Measurements from ENCODE around the gene CERS6.
"Not testable (repeated sequence)": the region's sequence is repeated elsewhere in the genome, so short reads cannot be mapped to it uniquely, and the experiment has no call there.

Gene CERS6

GRCh38 chr2:168662651-168663208 lies 206.7 kb downstream of the CERS6 start:
- TF ChIP-seq, protein P1, sequence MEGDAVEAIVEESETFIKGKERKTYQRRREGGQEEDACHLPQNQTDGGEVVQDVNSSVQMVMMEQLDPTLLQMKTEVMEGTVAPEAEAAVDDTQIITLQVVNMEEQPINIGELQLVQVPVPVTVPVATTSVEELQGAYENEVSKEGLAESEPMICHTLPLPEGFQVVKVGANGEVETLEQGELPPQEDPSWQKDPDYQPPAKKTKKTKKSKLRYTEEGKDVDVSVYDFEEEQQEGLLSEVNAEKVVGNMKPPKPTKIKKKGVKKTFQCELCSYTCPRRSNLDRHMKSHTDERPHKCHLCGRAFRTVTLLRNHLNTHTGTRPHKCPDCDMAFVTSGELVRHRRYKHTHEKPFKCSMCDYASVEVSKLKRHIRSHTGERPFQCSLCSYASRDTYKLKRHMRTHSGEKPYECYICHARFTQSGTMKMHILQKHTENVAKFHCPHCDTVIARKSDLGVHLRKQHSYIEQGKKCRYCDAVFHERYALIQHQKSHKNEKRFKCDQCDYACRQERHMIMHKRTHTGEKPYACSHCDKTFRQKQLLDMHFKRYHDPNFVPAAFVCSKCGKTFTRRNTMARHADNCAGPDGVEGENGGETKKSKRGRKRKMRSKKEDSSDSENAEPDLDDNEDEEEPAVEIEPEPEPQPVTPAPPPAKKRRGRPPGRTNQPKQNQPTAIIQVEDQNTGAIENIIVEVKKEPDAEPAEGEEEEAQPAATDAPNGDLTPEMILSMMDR (IDR thresholded peaks at IDR 0.05): no peak
- TF ChIP-seq ZFX (IDR thresholded peaks at IDR 0.05; ENCODE audit: borderline replicate concordance): no peak
- no peak overlapping the region for H3K27ac ChIP-seq

DNA sequence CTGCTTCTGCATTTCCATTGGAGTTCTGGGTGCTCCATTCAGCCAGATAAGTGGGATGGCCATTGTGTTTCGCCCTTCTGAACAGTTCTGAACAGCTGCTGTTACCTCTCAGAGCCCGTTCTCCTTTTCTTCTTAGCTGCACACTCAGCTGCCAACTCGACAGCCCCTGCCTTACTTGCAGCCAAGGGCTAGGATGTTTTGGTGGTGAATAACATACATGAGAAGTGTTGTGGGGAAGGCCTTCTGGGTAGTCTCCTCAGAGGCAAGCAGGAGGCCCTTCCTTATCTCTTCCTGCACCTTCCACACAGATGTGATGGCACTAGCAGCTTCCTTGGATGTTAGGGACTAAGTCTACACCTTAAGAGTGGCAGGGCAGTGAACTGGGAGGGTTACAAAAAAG lies 207.9 kb downstream of the CERS6 start:
- TF ChIP-seq, protein P1 (IDR thresholded peaks at IDR 0.05): no peak
- H3K27ac ChIP-seq: no peak overlapping the region

- H3K27ac ChIP-seq: not testable (repeated sequence)
Measured at GRCh38 chr2:168664715-168665114, 208.6 kb downstream of the CERS6 start.

GRCh38 chr2:168666339-168666738 lies 210.3 kb downstream of the CERS6 start:
- TF ChIP-seq ZFX (IDR thresholded peaks at IDR 0.05; ENCODE audit: borderline replicate concordance): no peak
- TF ChIP-seq, protein P1 (IDR thresholded peaks at IDR 0.05): no peak
- H3K27ac ChIP-seq: no peak overlapping the region

- TF ChIP-seq, protein P1 (IDR thresholded peaks at IDR 0.05): no peak
- no peak for TF ChIP-seq ZFX (IDR thresholded peaks at IDR 0.05; ENCODE audit: borderline replicate concordance)
- no peak overlapping the region for H3K27ac ChIP-seq
Measured at GRCh38 chr2:168667156-168667555, 211.1 kb downstream of the CERS6 start.

GRCh38 chr2:168669151-168669550 lies 213.1 kb downstream of the CERS6 start:
- TF ChIP-seq, protein P1 (IDR thresholded peaks at IDR 0.05): no peak
- TF ChIP-seq ZFX (IDR thresholded peaks at IDR 0.05; ENCODE audit: borderline replicate concordance): no peak

GRCh38 chr2:168670478-168670877 lies 214.4 kb downstream of the CERS6 start:
- no peak overlapping the region for H3K27ac ChIP-seq
- TF ChIP-seq, protein P1 (IDR thresholded peaks at IDR 0.05): no peak
- TF ChIP-seq ZFX (IDR thresholded peaks at IDR 0.05; ENCODE audit: borderline replicate concordance): no peak

More at GRCh38 chr2:168669151-168669550, 213.1 kb downstream of the CERS6 start:
- no peak overlapping the region for H3K27ac ChIP-seq

- TF ChIP-seq ZFX (IDR thresholded peaks at IDR 0.05; ENCODE audit: borderline replicate concordance): no peak
- TF ChIP-seq, protein P1 (IDR thresholded peaks at IDR 0.05): no peak
- no peak overlapping the region for H3K27ac ChIP-seq
Measured at GRCh38 chr2:168671932-168672331, 215.9 kb downstream of the CERS6 start.

All from 22Rv1 (cell line).